ENCODE results near the gene CDK7.
"Not testable (repeated sequence)": the region's sequence is repeated elsewhere in the genome, so short reads cannot be mapped to it uniquely, and the experiment has no call there.

The CDK7 gene

GRCh38 chr5:69248019-69248418 is 13.3 kb downstream of the CDK7 start:
- ChIA-PET CTCF (no interaction called here), POLR2A (no interaction called here)
- H3K4me3 ChIP-seq (ENCODE audit: low read depth, low read length) = no peak overlapping the region
- DNase-seq (ENCODE audit: low read depth, low spot score) = no peak
- no peak for TF ChIP-seq CTCF (IDR thresholded peaks at IDR 0.05; ENCODE audit: insufficient read depth, low read length, missing control alignments)

DNA sequence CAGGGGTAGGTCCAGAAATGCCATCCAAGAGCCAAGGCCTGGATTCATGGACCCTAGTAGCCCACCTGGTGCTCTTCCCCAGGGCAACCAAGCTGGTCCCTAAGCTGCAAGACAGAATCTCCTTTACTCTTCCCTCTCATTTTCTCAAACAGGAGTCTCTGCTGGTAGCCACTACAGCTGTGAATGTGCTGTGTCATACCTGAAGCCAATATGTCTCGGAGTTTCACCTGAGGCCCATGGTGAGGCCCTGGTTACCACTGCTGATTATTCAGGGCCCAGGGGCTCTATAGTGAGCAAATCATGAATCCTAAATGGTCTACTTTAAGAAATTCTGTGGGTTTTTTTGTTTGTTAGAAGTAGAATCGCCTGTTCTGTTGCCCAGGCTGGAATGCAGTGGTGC is 15.9 kb downstream of the CDK7 start:
- ChIA-PET POLR2A (no interaction called here), CTCF (no interaction called here)
- no peak overlapping the region for H3K4me3 ChIP-seq (ENCODE audit: low read depth, low read length)
- DNase-seq (ENCODE audit: low read depth, low spot score) = no peak
- no peak for TF ChIP-seq CTCF (IDR thresholded peaks at IDR 0.05; ENCODE audit: insufficient read depth, low read length, missing control alignments)

DNA sequence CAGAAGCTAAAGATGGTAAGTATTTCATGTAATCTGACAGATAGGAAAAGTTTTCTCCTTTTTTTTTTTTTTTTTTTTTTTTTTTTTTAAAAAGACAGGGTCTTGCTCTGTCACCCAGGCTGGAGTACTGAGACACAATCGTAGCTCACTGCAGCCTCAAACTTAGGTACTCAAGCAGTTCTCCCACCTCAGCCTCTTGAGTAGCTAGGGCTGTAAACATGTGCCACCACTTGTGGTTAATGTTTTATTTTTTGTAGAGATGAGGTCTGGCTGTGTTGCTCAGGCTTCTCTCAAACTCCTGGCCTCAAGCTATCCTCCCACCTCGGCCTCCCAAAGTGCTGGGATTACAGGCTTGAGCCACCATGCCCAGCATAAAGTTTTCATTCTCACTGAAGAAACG is 17.8 kb downstream of the CDK7 start:
- H3K4me3 ChIP-seq (ENCODE audit: low read depth, low read length) = no peak overlapping the region
- no peak for TF ChIP-seq CTCF (IDR thresholded peaks at IDR 0.05; ENCODE audit: insufficient read depth, low read length, missing control alignments)
- ChIA-PET CTCF (interaction anchor here (1.7 kb wide), 1 partner anchor 14 kb away, joined by 6 read pairs; no protein-coding TSS in a partner anchor), POLR2A (no interaction called here)
- no peak for DNase-seq (ENCODE audit: low read depth, low spot score)

DNA sequence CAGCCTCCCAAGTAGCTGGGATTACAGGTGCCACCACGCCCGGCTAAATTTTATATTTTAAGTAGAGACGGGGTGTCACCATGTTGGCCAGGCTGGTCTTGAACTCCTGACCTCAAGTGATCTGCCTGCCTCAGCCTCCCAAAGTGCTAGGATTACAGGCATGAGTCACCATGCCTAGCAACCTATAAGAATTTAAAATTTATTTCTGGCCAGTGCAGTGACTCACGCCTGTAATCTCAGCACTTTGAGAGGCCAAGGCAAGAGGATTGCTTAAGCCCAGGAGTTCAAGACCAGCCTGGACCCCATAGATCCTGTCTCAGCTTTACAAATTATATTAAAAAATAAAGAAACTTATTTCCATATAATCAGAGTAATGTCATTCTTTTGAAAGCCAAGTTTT is 21.3 kb downstream of the CDK7 start:
- CTCF ChIA-PET; DNase-seq (ENCODE audit: low read depth, low spot score); POLR2A ChIA-PET; H3K4me3 ChIP-seq (ENCODE audit: low read depth, low read length): not testable (repeated sequence)

- no peak for DNase-seq (ENCODE audit: low read depth, low spot score)
- ChIA-PET POLR2A (no interaction called here), CTCF (interaction anchor here (1.7 kb wide), 1 partner anchor 9 kb away, joined by 4 read pairs; no protein-coding TSS in a partner anchor)
Measured at GRCh38 chr5:69257577-69257976, 22.9 kb downstream of the CDK7 start.

GRCh38 chr5:69261034-69261433 is 26.3 kb downstream of the CDK7 start:
- no peak overlapping the region for H3K4me3 ChIP-seq (ENCODE audit: low read depth, low read length)
- CTCF ChIA-PET = no interaction called here
- TF ChIP-seq CTCF (IDR thresholded peaks at IDR 0.05; ENCODE audit: insufficient read depth, low read length, missing control alignments) = no peak
- no peak for DNase-seq (ENCODE audit: low read depth, low spot score)
- POLR2A ChIA-PET = no interaction called here

More at GRCh38 chr5:69257577-69257976, 22.9 kb downstream of the CDK7 start:
- TF ChIP-seq CTCF (IDR thresholded peaks at IDR 0.05; ENCODE audit: insufficient read depth, low read length, missing control alignments) = no peak
- no peak overlapping the region for H3K4me3 ChIP-seq (ENCODE audit: low read depth, low read length)

GRCh38 chr5:69265931-69266330 is 31.2 kb downstream of the CDK7 start:
- peak; percentile 19 for TF ChIP-seq CTCF (IDR thresholded peaks at IDR 0.05; ENCODE audit: insufficient read depth, low read length, missing control alignments)

More at GRCh38 chr5:69265931-69266330, 31.2 kb downstream of the CDK7 start:
- H3K4me3 ChIP-seq (ENCODE audit: low read depth, low read length) = no peak overlapping the region
- CTCF ChIA-PET = interaction anchor here (2.1 kb wide), 1 partner anchor 13 kb away, joined by 6 read pairs; no protein-coding TSS in a partner anchor
- POLR2A ChIA-PET = interaction anchor here (1.4 kb wide), 1 partner anchor 11 kb away, joined by 4 read pairs; no protein-coding TSS in a partner anchor
- DNase-seq (ENCODE audit: low read depth, low spot score) = no peak
